ENCODE measurements around the gene KCNH4. TPM values are rescaled to one million over a fixed set of nuclear protein-coding genes. Genes with fewer than 3 reads are reported as not detected.

KCNH4 gene
- total and polyA plus RNA-seq, 2 of the 13 experiments (the other 11 are each of a cell fraction or from before 2014, with no cell fraction given): 0.01 to 0.09 TPM

- TF ChIP-seq ZKSCAN8 (CRISPR knock-in tag; IDR thresholded peaks at IDR 0.05; ENCODE audit: borderline replicate concordance) (no peak), JUND (CRISPR knock-in tag; IDR thresholded peaks at IDR 0.05) (no peak), PREB (CRISPR knock-in tag; IDR thresholded peaks at IDR 0.05) (no peak), PPARG (CRISPR knock-in tag; conservative IDR thresholded peaks at IDR 0.05) (no peak), GLMP (CRISPR knock-in tag; IDR thresholded peaks at IDR 0.05; ENCODE audit: borderline replicate concordance) (no peak), CCDC6 (CRISPR knock-in tag; IDR thresholded peaks at IDR 0.05) (peak; percentile 9; the same call in 1 of the 2 replicates), ATF4 (CRISPR knock-in tag; IDR thresholded peaks at IDR 0.05) (no peak), FOXK2 (IDR thresholded peaks at IDR 0.05) (no peak), WIZ (CRISPR knock-in tag; IDR thresholded peaks at IDR 0.05) (no peak; the same call in 1 of the 2 replicates), ZNF33B (CRISPR knock-in tag; IDR thresholded peaks at IDR 0.05) (no peak), KDM2A (CRISPR knock-in tag; IDR thresholded peaks at IDR 0.05; ENCODE audit: borderline replicate concordance, low read depth) (no peak), AHR (CRISPR knock-in tag; IDR thresholded peaks at IDR 0.05) (no peak), ZNF788 (CRISPR knock-in tag; IDR thresholded peaks at IDR 0.05; ENCODE audit: borderline replicate concordance) (0 out of 2 replicates have a peak, but pooled peaks have one; percentile 6), SIN3B (IDR thresholded peaks at IDR 0.05; ENCODE audit: low read length) (no peak), ZNF383 (CRISPR knock-in tag; IDR thresholded peaks at IDR 0.05; ENCODE audit: borderline replicate concordance) (no peak), SAFB2 (CRISPR knock-in tag; IDR thresholded peaks at IDR 0.05; ENCODE audit: borderline replicate concordance, low read depth) (no peak), AHDC1 (CRISPR knock-in tag; IDR thresholded peaks at IDR 0.05; ENCODE audit: borderline replicate concordance) (no peak), IRF1 (CRISPR knock-in tag; IDR thresholded peaks at IDR 0.05; ENCODE audit: low read depth) (no peak), ZMAT3 (CRISPR knock-in tag; conservative IDR thresholded peaks at IDR 0.05) (no peak), GATAD1 (CRISPR knock-in tag; IDR thresholded peaks at IDR 0.05) (peak; percentile 32; the same call in 1 of the 2 replicates), NBN (conservative IDR thresholded peaks at IDR 0.05) (no peak)
Observed at GRCh38 chr17:42153919-42154742, 26.8 kb downstream of the KCNH4 start (continued).

Data from HepG2 (cell line).